Neural cell (in vitro differentiated cells): ENCODE data around the gene AIFM2. TPM values are rescaled to one million over a fixed set of nuclear protein-coding genes. Genes with fewer than 3 reads are reported as not detected.

Experiments used
- H2AFZ ChIP-seq: fragments of 200-600, 300-800 bp; sonication (generic), shearing (Covaris generic); 2 replicates; pipeline ENCODE4 v1.6.0; 2014; ENCODE audit warnings: low read depth, mild to moderate bottlenecking, antibody characterized with exemption, low read length, moderate library complexity
- H3F3A ChIP-seq: fragments of 200-600 bp; shearing (Covaris generic); 2 replicates; pipeline ENCODE4 v1.6.1; 2016; ENCODE audit warnings: mild to moderate bottlenecking, moderate library complexity, mixed read lengths, antibody characterized with exemption, low read length; ENCODE audit not compliant: insufficient read depth, poor library complexity, severe bottlenecking
- H3K27ac ChIP-seq: fragments of 200-600, 300-800 bp; sonication (generic), shearing (Covaris generic); 2 replicates; pipeline ENCODE4 v1.5.1; 2014; ENCODE audit warnings: mild to moderate bottlenecking, low read length, moderate library complexity
- H3K27me3 ChIP-seq: fragments of 300-800, 200-600 bp; sonication (generic), shearing (Covaris generic); 2 replicates; pipeline ENCODE4 v1.6.0; 2014; ENCODE audit warnings: mild to moderate bottlenecking, low read depth, low read length, moderate library complexity; ENCODE audit not compliant: insufficient read depth
- H3K36me3 ChIP-seq: fragments of 300-800, 200-600 bp; sonication (generic), shearing (Covaris generic); 2 replicates; pipeline ENCODE4 v1.5.1; 2014; ENCODE audit warnings: mild to moderate bottlenecking, antibody characterized with exemption, low read length, moderate library complexity; ENCODE audit not compliant: insufficient read depth
- H3K4me2 ChIP-seq: fragments of 300-800, 200-600 bp; sonication (generic), shearing (Covaris generic); 2 replicates; pipeline ENCODE4 v1.6.0; 2014; ENCODE audit warnings: mild to moderate bottlenecking, low read length
- H3K4me3 ChIP-seq: fragments of 300-800, 200-600 bp; sonication (generic), shearing (Covaris generic); 2 replicates; pipeline ENCODE4 v1.5.1; 2014; ENCODE audit warnings: mild to moderate bottlenecking, low read length, moderate library complexity
- H3K79me2 ChIP-seq: fragments of 200-600 bp; shearing (Covaris generic); replicated peaks from 2 replicates; pipeline ENCODE4 v1.6.0; 2014; ENCODE audit warnings: mild to moderate bottlenecking, low read length, moderate library complexity; ENCODE audit not compliant: insufficient read depth
- H3K9ac ChIP-seq: fragments of 300-800, 200-600 bp; sonication (generic), shearing (Covaris generic); 2 replicates; pipeline ENCODE4 v1.6.1; 2016; ENCODE audit warnings: mild to moderate bottlenecking, low read length, mixed read lengths
- H3K9me2 ChIP-seq: fragments of 200-600 bp; shearing (Covaris generic); 2 replicates; pipeline ENCODE4 v1.6.1; 2016; ENCODE audit warnings: mild to moderate bottlenecking, low read length, mixed read lengths; ENCODE audit not compliant: insufficient read depth
- H3K9me3 ChIP-seq: fragments of 200-600, 300-800 bp; sonication (generic), shearing (Covaris generic); 2 replicates; pipeline ENCODE4 v1.6.1; 2016; ENCODE audit warnings: mild to moderate bottlenecking, mixed run types, low read length, moderate library complexity, mixed read lengths
- H4K20me1 ChIP-seq: fragments of 200-600 bp; shearing (Covaris generic); 2 replicates; pipeline ENCODE4 v1.6.1; 2016; ENCODE audit warnings: mild to moderate bottlenecking, mixed run types; ENCODE audit not compliant: insufficient read depth
- EP300 ChIP-seq: fragments of 450-650 bp; conservative IDR thresholded peaks from 2 replicates; pipeline ENCODE4 v1.6.1; 2014; ENCODE audit warnings: antibody characterized with exemption, mild to moderate bottlenecking, moderate library complexity; ENCODE audit not compliant: poor library complexity, severe bottlenecking
- EZH2 ChIP-seq: fragments of 200-600, 300-800 bp; shearing (Covaris generic), sonication (generic); IDR thresholded peaks from 2 replicates; pipeline ENCODE4 v1.6.1; 2014; ENCODE audit warnings: antibody characterized with exemption, low read length, borderline replicate concordance, mild to moderate bottlenecking; ENCODE audit not compliant: insufficient read depth, poor library complexity, severe bottlenecking
- MXI1 ChIP-seq: fragments of 450-650 bp; conservative IDR thresholded peaks from 2 replicates; pipeline ENCODE4 v1.6.1; 2014; ENCODE audit warnings: antibody characterized with exemption, mild to moderate bottlenecking; ENCODE audit not compliant: poor library complexity, severe bottlenecking
- POLR2AphosphoS5 ChIP-seq: IDR thresholded peaks from 2 replicates; pipeline ENCODE4 v1.6.1; 2012
- RAD21 ChIP-seq: fragments of 450-650 bp; conservative IDR thresholded peaks from 2 replicates; pipeline ENCODE4 v1.6.1; 2014; ENCODE audit warnings: antibody characterized with exemption, mild to moderate bottlenecking, moderate library complexity
- SMC3 ChIP-seq: fragments of 450-650 bp; conservative IDR thresholded peaks from 2 replicates; pipeline ENCODE4 v1.6.1; 2014; ENCODE audit warnings: antibody characterized with exemption, mild to moderate bottlenecking, moderate library complexity; ENCODE audit not compliant: poor library complexity
- TAF1 ChIP-seq: IDR thresholded peaks from 2 replicates; pipeline ENCODE4 v1.6.1; 2012; ENCODE audit warnings: low read depth
- polyA plus RNA-seq: library from polyadenylated mRNA; depleted of rRNA; stranded (reverse); fragments of >200 nt; gene quantifications from 2 replicates; pipeline ENCODE4 v1.2.3, GENCODE V29; 2014
- TF ChIP-seq, protein P1 (sequence below): IDR thresholded peaks from 2 replicates; pipeline ENCODE4 v1.6.1; 2012; ENCODE audit warnings: borderline replicate concordance
- TF ChIP-seq, protein P2 (sequence below): fragments of 450-650 bp; IDR thresholded peaks from 2 replicates; pipeline ENCODE4 v1.5.1; 2014; ENCODE audit warnings: antibody characterized with exemption, mild to moderate bottlenecking, moderate library complexity; ENCODE audit not compliant: poor library complexity, severe bottlenecking

The AIFM2 gene
- polyA plus RNA-seq, 1 donor from 2014 or later, result 0.78 TPM

DNA sequence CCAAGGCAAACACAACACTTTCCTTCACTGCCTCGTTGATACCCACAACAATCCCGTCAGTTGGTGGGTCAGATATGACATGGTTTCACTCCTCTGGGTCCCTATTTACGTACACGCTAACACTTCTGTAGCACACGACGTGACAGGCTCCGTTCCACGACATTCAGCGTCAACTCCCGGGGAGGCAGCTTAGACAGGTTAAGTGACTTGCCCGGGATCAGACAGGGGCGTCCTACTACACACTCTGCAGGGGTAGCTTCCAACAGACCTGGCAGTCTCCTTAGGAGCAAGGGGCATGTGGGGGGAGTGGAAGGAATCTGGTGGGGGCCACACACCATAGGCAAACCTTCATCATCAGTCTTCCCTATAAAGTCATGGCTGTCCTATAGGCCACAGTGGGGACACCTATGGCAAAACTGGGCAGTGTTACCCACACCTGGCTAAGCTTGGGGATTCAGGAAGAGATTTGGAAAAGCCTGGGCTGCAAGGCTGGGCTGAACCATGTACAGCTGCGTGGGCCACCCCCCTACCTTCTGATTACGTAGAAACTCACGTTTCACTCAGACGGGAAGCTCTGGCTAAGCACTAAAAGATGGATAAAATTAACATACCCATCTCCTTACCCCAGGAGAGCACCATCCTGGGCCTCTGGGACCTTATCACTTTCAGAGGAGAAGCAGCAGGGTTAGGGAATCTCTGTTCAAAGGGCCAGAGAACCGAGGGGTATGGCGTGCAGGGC lies 11.9 kb upstream of the AIFM2 start:
- Histone ChIP-seq H3K79me2 (no peaks in the 10 kb centered on the region), H3K9me3 (no peaks in the 10 kb centered on the region), H3K27ac (peak overlapping the region; percentile 91), H3K4me3 (peak overlapping the region; percentile 82), H2AFZ (no peak overlapping the region), H3K4me2 (peak overlapping the region; percentile 25), H3F3A (peaks cover 8% of the 10 kb centered on the region), H3K27me3 (no peaks in the 10 kb centered on the region), H3K9ac (peak overlapping the region; percentile 87), H3K36me3 (no peaks in the 10 kb centered on the region), H3K9me2 (no peaks in the 10 kb centered on the region), H4K20me1 (no peaks in the 10 kb centered on the region)
- TF ChIP-seq, protein P1, sequence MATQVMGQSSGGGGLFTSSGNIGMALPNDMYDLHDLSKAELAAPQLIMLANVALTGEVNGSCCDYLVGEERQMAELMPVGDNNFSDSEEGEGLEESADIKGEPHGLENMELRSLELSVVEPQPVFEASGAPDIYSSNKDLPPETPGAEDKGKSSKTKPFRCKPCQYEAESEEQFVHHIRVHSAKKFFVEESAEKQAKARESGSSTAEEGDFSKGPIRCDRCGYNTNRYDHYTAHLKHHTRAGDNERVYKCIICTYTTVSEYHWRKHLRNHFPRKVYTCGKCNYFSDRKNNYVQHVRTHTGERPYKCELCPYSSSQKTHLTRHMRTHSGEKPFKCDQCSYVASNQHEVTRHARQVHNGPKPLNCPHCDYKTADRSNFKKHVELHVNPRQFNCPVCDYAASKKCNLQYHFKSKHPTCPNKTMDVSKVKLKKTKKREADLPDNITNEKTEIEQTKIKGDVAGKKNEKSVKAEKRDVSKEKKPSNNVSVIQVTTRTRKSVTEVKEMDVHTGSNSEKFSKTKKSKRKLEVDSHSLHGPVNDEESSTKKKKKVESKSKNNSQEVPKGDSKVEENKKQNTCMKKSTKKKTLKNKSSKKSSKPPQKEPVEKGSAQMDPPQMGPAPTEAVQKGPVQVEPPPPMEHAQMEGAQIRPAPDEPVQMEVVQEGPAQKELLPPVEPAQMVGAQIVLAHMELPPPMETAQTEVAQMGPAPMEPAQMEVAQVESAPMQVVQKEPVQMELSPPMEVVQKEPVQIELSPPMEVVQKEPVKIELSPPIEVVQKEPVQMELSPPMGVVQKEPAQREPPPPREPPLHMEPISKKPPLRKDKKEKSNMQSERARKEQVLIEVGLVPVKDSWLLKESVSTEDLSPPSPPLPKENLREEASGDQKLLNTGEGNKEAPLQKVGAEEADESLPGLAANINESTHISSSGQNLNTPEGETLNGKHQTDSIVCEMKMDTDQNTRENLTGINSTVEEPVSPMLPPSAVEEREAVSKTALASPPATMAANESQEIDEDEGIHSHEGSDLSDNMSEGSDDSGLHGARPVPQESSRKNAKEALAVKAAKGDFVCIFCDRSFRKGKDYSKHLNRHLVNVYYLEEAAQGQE, result no peak
- TF ChIP-seq TAF1, result no peak

DNA sequence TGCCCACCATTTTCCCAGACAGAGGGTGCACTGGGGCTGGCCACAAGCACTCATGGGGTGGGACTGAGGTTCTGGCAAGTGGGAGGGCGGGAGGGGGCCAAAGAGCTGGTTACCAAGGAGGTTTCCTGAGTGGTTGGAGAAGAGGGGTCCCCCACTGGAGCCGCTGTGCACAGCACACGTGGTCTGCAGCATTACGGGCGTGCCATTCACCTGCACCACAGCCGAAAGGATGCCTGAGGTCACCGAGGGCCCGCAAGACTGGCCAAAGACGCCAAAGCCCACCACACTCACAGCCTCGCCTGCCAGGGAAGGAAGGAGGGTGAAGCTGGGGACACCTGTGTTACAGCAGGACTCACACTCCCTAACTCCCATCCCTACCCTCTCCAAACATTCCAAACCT lies 9.9 kb upstream of the AIFM2 start:
- Histone ChIP-seq H3K36me3 (no peaks in the 10 kb centered on the region), H3F3A (peaks cover 8% of the 10 kb centered on the region), H4K20me1 (no peaks in the 10 kb centered on the region), H3K9ac (no peak overlapping the region), H3K9me2 (no peaks in the 10 kb centered on the region), H3K27me3 (no peaks in the 10 kb centered on the region), H3K79me2 (no peaks in the 10 kb centered on the region), H3K27ac (no peak overlapping the region), H2AFZ (no peak overlapping the region), H3K4me3 (no peak overlapping the region), H3K4me2 (no peak overlapping the region), H3K9me3 (no peaks in the 10 kb centered on the region)
- TF ChIP-seq, protein P2, sequence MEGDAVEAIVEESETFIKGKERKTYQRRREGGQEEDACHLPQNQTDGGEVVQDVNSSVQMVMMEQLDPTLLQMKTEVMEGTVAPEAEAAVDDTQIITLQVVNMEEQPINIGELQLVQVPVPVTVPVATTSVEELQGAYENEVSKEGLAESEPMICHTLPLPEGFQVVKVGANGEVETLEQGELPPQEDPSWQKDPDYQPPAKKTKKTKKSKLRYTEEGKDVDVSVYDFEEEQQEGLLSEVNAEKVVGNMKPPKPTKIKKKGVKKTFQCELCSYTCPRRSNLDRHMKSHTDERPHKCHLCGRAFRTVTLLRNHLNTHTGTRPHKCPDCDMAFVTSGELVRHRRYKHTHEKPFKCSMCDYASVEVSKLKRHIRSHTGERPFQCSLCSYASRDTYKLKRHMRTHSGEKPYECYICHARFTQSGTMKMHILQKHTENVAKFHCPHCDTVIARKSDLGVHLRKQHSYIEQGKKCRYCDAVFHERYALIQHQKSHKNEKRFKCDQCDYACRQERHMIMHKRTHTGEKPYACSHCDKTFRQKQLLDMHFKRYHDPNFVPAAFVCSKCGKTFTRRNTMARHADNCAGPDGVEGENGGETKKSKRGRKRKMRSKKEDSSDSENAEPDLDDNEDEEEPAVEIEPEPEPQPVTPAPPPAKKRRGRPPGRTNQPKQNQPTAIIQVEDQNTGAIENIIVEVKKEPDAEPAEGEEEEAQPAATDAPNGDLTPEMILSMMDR, result no peak
- TF ChIP-seq SMC3, result no peak
- TF ChIP-seq EP300, result no peak
- TF ChIP-seq TAF1, result no peak
- TF ChIP-seq MXI1, result no peak
- no peak for TF ChIP-seq RAD21
- TF ChIP-seq EZH2, result no peak
- TF ChIP-seq POLR2AphosphoS5, result no peak
